Astrocyte (in vitro differentiated cells and primary cell): Measurements from ENCODE around the gene ANGPTL1. TPM values are rescaled to one million over a fixed set of nuclear protein-coding genes. Genes with fewer than 3 reads are reported as not detected.

ENCODE experiments used
- DNase-seq: peaks from one replicate; pipeline ENCODE4 v3.0.0-alpha.2; 2010; ENCODE audit warnings: low read depth
- FAIRE-seq: peaks from 2 replicates; lab custom pipeline; 2011; peaks lifted over from hg19 to GRCh38; lab: Jason Lieb, UNC
- H2AFZ ChIP-seq: 2 replicates; pipeline ENCODE4 v1.6.0; 2012; ENCODE audit warnings: low read depth, low read length, inconsistent platforms
- H3K27ac ChIP-seq: 2 replicates; pipeline ENCODE4 v1.5.1; 2011; ENCODE audit warnings: low read depth, low read length, inconsistent platforms
- H3K27me3 ChIP-seq: 2 replicates; pipeline ENCODE4 v1.6.0; 2011; ENCODE audit warnings: low read length, inconsistent platforms; ENCODE audit not compliant: insufficient read depth
- H3K36me3 ChIP-seq: 2 replicates; pipeline ENCODE4 v1.5.1; 2011; ENCODE audit warnings: low read length, inconsistent platforms; ENCODE audit not compliant: insufficient read depth
- H3K4me1 ChIP-seq: 2 replicates; pipeline ENCODE4 v1.5.1; 2011; ENCODE audit warnings: low read length, inconsistent platforms; ENCODE audit not compliant: insufficient read depth
- H3K4me2 ChIP-seq: 2 replicates; pipeline ENCODE4 v1.6.0; 2012; ENCODE audit warnings: low read length, inconsistent platforms
- H3K4me3 ChIP-seq: 2 replicates; pipeline ENCODE4 v1.5.1; 2011; ENCODE audit warnings: low read depth, mild to moderate bottlenecking, low read length, inconsistent platforms; ENCODE audit not compliant: insufficient read depth
- H3K79me2 ChIP-seq: 2 replicates; pipeline ENCODE4 v1.6.0; 2012; ENCODE audit warnings: mild to moderate bottlenecking, low read length, inconsistent platforms; ENCODE audit not compliant: insufficient read depth
- H3K9ac ChIP-seq: 2 replicates; pipeline ENCODE4 v1.6.0; 2012; ENCODE audit warnings: mild to moderate bottlenecking, low read length, inconsistent platforms
- H3K9me3 ChIP-seq: 2 replicates; pipeline ENCODE4 v1.5.1; 2012; ENCODE audit warnings: low read depth, mild to moderate bottlenecking, low read length, inconsistent platforms; ENCODE audit not compliant: insufficient read depth
- H4K20me1 ChIP-seq: 2 replicates; pipeline ENCODE4 v1.6.0; 2012; ENCODE audit warnings: low read length, inconsistent platforms; ENCODE audit not compliant: insufficient read depth
- H3K27ac Mint-ChIP-seq: one replicate; pipeline ENCODE4 v1.8.0; 2021; ENCODE audit warnings: mild to moderate bottlenecking, mixed read lengths; ENCODE audit not compliant: unreplicated experiment
- H3K27me3 Mint-ChIP-seq: one replicate; pipeline ENCODE4 v1.8.0; 2021; ENCODE audit warnings: low read depth, mixed read lengths; ENCODE audit not compliant: unreplicated experiment
- H3K36me3 Mint-ChIP-seq: one replicate; pipeline ENCODE4 v1.8.0; 2021; ENCODE audit warnings: low read depth, mixed read lengths; ENCODE audit not compliant: unreplicated experiment
- H3K4me1 Mint-ChIP-seq: one replicate; pipeline ENCODE4 v1.8.0; 2021; ENCODE audit warnings: low read depth, mixed read lengths; ENCODE audit not compliant: unreplicated experiment
- H3K4me3 Mint-ChIP-seq: one replicate; pipeline ENCODE4 v1.8.0; 2021; ENCODE audit warnings: mild to moderate bottlenecking, moderate library complexity, mixed read lengths; ENCODE audit not compliant: unreplicated experiment
- H3K9me3 Mint-ChIP-seq: one replicate; pipeline ENCODE4 v1.8.0; 2021; ENCODE audit warnings: mild to moderate bottlenecking, mixed read lengths; ENCODE audit not compliant: unreplicated experiment
- EZH2 ChIP-seq: IDR thresholded peaks from 2 replicates; pipeline ENCODE4 v1.6.1; 2012; ENCODE audit warnings: mild to moderate bottlenecking, low read length, inconsistent platforms; ENCODE audit not compliant: insufficient read depth
- total RNA-seq: library from RNA; stranded (reverse); gene quantifications from 2 replicates; pipeline ENCODE4 v1.2.1, GENCODE V29; 2021
- TF ChIP-seq, protein P1 (sequence below): IDR thresholded peaks from 2 replicates; pipeline ENCODE4 v1.5.1; 2011; ENCODE audit warnings: low read depth, mild to moderate bottlenecking, inconsistent platforms, low read length, moderate library complexity; ENCODE audit not compliant: insufficient read depth

The ANGPTL1 gene
- total RNA-seq, 1 donor from 2014 or later: 4.1 TPM

DNA sequence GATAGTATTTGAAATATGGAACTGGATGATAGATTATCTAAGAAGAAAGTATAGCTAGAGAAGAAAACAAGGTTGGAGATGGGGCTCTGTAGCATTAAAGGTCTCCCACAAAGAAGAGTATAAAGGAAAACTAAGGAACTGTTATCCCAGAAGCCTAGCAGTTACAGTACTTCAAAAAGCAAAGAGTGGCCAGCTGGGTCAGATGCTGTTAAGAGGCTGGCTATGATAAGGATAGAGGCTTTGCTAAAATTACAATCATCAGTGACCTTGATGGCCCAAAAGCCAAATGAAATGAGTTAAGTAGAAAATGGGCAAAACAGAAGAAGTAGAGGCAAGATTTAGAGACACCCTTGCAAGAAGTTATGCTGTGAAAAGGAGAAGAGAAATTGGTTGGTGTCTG lies 25.1 kb upstream of the ANGPTL1 start:
- no peaks in the 10 kb centered on the region for H4K20me1 ChIP-seq
- H3K4me3 ChIP-seq: no peak overlapping the region
- Mint-ChIP-seq H3K36me3 (peaks cover 18% of the 10 kb centered on the region), H3K4me3 (no peak overlapping the region), H3K27ac (no peak overlapping the region), H3K9me3 (peaks cover 8% of the 10 kb centered on the region), H3K27me3 (no peaks in the 10 kb centered on the region), H3K4me1 (no peaks in the 10 kb centered on the region)
- no peaks in the 10 kb centered on the region for H3K9me3 ChIP-seq
- no peak for DNase-seq
- H3K79me2 ChIP-seq: no peaks in the 10 kb centered on the region
- peaks cover 8% of the 10 kb centered on the region for H3K36me3 ChIP-seq
- H3K4me2 ChIP-seq: no peak overlapping the region
- H3K27me3 ChIP-seq: no peaks in the 10 kb centered on the region
- no peak for FAIRE-seq
- H2AFZ ChIP-seq: no peak overlapping the region
- no peak overlapping the region for H3K27ac ChIP-seq
- no peaks in the 10 kb centered on the region for H3K4me1 ChIP-seq
- H3K9ac ChIP-seq: no peak overlapping the region
- TF ChIP-seq, protein P1, sequence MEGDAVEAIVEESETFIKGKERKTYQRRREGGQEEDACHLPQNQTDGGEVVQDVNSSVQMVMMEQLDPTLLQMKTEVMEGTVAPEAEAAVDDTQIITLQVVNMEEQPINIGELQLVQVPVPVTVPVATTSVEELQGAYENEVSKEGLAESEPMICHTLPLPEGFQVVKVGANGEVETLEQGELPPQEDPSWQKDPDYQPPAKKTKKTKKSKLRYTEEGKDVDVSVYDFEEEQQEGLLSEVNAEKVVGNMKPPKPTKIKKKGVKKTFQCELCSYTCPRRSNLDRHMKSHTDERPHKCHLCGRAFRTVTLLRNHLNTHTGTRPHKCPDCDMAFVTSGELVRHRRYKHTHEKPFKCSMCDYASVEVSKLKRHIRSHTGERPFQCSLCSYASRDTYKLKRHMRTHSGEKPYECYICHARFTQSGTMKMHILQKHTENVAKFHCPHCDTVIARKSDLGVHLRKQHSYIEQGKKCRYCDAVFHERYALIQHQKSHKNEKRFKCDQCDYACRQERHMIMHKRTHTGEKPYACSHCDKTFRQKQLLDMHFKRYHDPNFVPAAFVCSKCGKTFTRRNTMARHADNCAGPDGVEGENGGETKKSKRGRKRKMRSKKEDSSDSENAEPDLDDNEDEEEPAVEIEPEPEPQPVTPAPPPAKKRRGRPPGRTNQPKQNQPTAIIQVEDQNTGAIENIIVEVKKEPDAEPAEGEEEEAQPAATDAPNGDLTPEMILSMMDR: no peak
- TF ChIP-seq EZH2: no peak

DNA sequence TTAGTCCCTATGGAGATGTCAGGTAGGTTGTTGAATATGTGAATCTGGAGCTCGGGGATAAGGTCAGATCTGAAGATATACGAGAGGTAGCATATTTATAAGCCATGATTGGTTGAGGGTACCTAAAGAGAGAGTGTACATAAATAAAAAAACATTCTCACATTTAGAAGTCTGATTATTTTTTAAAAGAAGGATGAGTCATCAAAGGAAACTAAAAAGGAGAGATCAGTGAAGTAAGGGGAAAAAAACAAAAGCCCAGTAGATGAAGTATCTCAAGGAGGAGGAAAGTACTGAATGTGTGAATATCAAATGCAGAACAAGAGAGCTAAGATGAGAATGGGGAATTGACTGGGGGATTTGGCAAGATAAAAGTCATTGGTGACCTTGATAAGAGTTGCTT lies 15.7 kb upstream of the ANGPTL1 start:
- H3K27me3 ChIP-seq: no peaks in the 10 kb centered on the region
- Mint-ChIP-seq H3K4me3 (no peak overlapping the region), H3K4me1 (no peaks in the 10 kb centered on the region), H3K36me3 (peaks cover 3% of the 10 kb centered on the region), H3K27me3 (no peaks in the 10 kb centered on the region), H3K9me3 (no peaks in the 10 kb centered on the region), H3K27ac (no peak overlapping the region)
- no peaks in the 10 kb centered on the region for H3K79me2 ChIP-seq
- no peak overlapping the region for H3K4me3 ChIP-seq
- H3K4me1 ChIP-seq: no peaks in the 10 kb centered on the region
- no peaks in the 10 kb centered on the region for H3K9me3 ChIP-seq
- TF ChIP-seq, protein P1: no peak
- TF ChIP-seq EZH2: no peak
- DNase-seq (no peak), FAIRE-seq (no peak)
- H4K20me1 ChIP-seq: no peaks in the 10 kb centered on the region
- H3K4me2 ChIP-seq: no peak overlapping the region
- H3K27ac ChIP-seq: no peak overlapping the region
- H3K9ac ChIP-seq: no peak overlapping the region
- no peaks in the 10 kb centered on the region for H3K36me3 ChIP-seq
- H2AFZ ChIP-seq: no peak overlapping the region

DNA sequence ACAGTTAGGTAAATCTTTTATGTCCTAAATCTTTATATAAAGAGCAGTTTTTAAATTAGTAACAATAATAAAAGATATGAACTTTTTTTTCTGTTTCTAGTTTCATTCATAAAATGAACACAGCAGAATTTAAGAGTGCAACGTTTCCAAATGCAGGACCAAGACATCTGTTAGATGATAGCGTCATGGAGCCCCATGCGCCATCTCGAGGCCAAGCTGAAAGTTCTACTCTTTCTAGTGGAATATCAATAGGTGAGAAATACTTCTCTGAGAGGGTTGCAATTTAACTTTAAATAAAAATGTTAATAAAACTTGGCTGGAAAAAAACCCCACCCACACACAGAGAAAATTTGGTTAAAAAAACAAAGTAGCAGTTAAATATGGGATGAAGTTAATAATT lies 15.0 kb upstream of the ANGPTL1 start:
- no peak for FAIRE-seq
- H3K9me3 Mint-ChIP-seq: no peaks in the 10 kb centered on the region
- H3K4me1 ChIP-seq: no peaks in the 10 kb centered on the region

More for the DNA sequence above, 15.0 kb upstream of the ANGPTL1 start:
- no peaks in the 10 kb centered on the region for H3K36me3 ChIP-seq
- DNase-seq: no peak
- H3K9me3 ChIP-seq: no peaks in the 10 kb centered on the region
- H3K9ac ChIP-seq: no peak overlapping the region
- no peaks in the 10 kb centered on the region for H3K27me3 Mint-ChIP-seq
- H3K4me1 Mint-ChIP-seq: no peaks in the 10 kb centered on the region
- H3K27me3 ChIP-seq: no peaks in the 10 kb centered on the region
- peaks cover 3% of the 10 kb centered on the region for H3K36me3 Mint-ChIP-seq
- H3K4me3 ChIP-seq: no peak overlapping the region
- no peak overlapping the region for H3K4me2 ChIP-seq
- no peak overlapping the region for H3K27ac Mint-ChIP-seq
- H3K4me3 Mint-ChIP-seq: no peak overlapping the region
- TF ChIP-seq, protein P1: no peak
- no peak for TF ChIP-seq EZH2
- no peak overlapping the region for H2AFZ ChIP-seq
- no peaks in the 10 kb centered on the region for H3K79me2 ChIP-seq
- no peak overlapping the region for H3K27ac ChIP-seq
- no peaks in the 10 kb centered on the region for H4K20me1 ChIP-seq
